Activated T-cell treated with anti-CD3 and anti-CD28 coated beads, Interleukin-2, amount 50 U/mL, for 24 hours (primary cell): Measurements from ENCODE around the gene KRTAP12-1.

Experiments used
- DNase-seq: peaks from one replicate; pipeline ENCODE4 v3.0.0-alpha.2; 2020
- H3K27ac Mint-ChIP-seq: 2 replicates; pipeline ENCODE4 v1.8.0; 2020; ENCODE audit warnings: mild to moderate bottlenecking, mixed read lengths
- H3K27me3 Mint-ChIP-seq: 2 replicates; pipeline ENCODE4 v1.8.0; 2020; ENCODE audit warnings: mixed read lengths
- H3K36me3 Mint-ChIP-seq: 2 replicates; pipeline ENCODE4 v1.8.0; 2020; ENCODE audit warnings: low read depth, mixed read lengths
- H3K4me1 Mint-ChIP-seq: 2 replicates; pipeline ENCODE4 v1.8.0; 2020; ENCODE audit warnings: low read depth, mixed read lengths
- H3K4me3 Mint-ChIP-seq: 2 replicates; pipeline ENCODE4 v1.8.0; 2020; ENCODE audit warnings: mild to moderate bottlenecking, moderate library complexity, mixed read lengths
- H3K9me3 Mint-ChIP-seq: 2 replicates; pipeline ENCODE4 v1.8.0; 2020; ENCODE audit warnings: mixed read lengths

Gene KRTAP12-1

DNA sequence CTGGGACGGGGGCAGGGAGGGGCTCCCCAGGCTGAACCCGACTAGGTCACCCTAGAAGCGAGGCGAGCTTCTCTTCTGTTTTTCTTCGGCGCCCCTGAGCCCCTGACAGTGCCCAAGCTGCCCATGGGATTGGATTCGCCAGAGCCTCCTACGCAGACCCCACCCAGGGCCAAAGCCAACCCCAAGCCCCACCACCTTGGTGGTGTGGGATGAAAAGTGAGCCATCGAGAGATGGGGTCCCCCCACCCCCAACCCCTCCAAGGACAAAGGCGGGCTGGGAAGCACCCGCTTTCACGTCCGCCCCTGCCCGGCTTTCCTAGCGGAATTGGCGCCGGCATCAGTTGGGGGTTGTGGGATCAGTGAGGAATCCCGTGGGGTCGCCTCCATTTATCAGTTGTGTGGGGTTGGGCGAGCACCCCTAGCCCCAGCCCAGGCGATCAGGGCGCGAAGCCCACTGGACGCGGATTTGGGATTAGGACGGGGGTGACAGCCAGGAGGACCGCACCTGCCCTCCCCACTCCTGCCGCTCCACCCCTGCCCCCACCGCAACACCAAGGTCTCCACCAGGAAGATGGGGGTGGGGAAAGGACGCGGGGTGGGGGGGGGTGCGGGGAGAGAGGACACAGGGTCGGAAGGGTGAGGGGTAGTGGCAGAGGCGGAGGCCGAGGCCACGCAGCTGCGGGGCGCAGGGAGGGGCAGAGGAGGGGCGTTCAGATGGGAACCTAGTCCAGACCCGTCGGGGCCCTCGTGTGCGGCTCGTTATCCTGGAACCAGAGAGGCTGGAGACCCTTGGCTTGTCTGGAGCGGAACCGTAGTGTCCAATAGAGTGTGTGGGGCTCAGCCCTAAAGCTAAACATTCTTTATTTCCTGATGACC lies 25.0 kb upstream of the KRTAP12-1 start:
- H3K27ac Mint-ChIP-seq = no peak overlapping the region
- no peak overlapping the region for H3K4me3 Mint-ChIP-seq
- H3K27me3 Mint-ChIP-seq = peaks cover 92% of the 10 kb centered on the region
- H3K36me3 Mint-ChIP-seq = peaks cover 6% of the 10 kb centered on the region
- no peak for DNase-seq
- peaks cover 10% of the 10 kb centered on the region for H3K9me3 Mint-ChIP-seq
- H3K4me1 Mint-ChIP-seq = peaks cover 32% of the 10 kb centered on the region

DNA sequence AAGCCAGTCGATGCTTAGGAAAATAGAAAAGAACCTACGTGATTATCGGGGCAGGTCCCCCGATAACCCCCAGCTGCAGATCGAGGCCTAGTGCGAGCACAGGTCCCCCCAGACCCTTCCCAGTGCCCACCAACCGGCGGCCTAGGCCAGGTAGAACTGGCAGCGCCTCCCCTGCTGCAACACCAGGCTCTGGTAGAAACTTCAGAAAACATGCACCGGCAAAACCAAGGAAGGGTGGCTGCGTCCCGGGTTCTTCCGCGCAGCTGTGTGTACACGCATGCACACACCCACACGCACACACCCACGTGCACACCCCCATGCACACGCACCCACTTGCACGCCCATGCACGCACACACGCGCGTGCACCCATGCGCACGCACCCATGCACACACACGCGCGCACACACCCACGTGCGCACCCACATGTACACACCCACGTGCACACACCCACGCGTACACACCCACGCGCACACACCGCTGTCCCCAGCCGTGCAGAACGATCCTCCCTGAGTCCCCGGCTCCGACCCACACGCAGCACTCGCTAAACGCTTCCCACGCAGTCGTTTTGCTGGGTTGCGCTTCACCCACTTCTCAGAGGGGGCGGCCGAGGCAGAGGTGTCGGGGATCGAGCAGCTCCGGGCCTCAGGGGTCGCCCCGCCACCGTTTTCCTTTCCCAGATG lies 24.2 kb upstream of the KRTAP12-1 start:
- DNase-seq = no peak
- Mint-ChIP-seq H3K4me1 (peaks cover 28% of the 10 kb centered on the region), H3K9me3 (peaks cover 10% of the 10 kb centered on the region), H3K27ac (no peak overlapping the region), H3K36me3 (peaks cover 6% of the 10 kb centered on the region), H3K27me3 (peaks cover 94% of the 10 kb centered on the region), H3K4me3 (no peak overlapping the region)

- peaks cover 14% of the 10 kb centered on the region for H3K4me1 Mint-ChIP-seq
- no peak for DNase-seq
- no peak overlapping the region for H3K27ac Mint-ChIP-seq
- peaks cover 10% of the 10 kb centered on the region for H3K9me3 Mint-ChIP-seq
- H3K4me3 Mint-ChIP-seq = no peak overlapping the region
- peaks cover 93% of the 10 kb centered on the region for H3K27me3 Mint-ChIP-seq
- H3K36me3 Mint-ChIP-seq = peaks cover 6% of the 10 kb centered on the region
Observed at GRCh38 chr21:44704636-44705001, 22.7 kb upstream of the KRTAP12-1 start.

DNA sequence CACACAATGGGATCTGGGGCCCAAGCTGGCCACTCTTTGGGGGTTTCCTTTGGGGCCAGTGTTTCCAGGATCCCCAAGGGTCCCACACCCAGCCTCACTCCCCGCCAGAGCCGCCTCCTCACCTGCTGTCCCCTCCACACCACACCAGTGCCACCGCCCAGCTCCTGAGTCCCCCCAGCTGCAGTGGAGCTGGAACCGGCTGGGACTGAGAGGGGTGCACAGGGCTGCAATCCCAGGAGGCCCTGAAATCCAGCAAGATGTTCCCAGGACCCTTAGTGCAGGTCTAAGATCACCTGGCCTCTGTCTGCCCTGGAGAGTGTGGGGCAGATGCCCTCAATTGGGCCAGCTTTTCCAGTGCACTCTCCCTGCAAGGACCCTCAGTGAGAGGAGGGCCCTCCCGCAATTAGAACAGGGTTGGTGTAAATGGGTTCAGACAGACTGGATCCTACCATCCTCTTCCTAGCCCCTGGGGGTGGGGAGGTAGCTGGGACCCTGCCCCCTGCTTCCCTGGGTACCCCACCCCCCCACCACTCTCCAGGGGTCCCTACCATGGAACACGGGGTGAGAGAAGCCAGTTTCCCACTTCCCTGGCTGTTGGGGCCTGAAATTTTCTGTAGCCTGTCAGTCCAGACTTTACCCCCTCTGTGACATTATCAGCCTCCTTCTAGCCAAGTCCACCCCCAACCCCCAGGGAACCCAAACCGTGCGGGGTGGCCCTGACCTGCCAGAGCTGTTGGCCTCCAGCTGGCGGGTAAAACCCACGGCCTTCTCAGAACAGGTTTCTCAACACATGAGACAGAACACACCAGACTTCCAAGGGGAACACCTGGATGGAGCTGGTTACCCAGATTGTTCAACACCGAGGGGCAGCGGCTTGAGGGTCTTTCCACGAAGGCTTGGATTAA lies 22.0 kb upstream of the KRTAP12-1 start:
- Mint-ChIP-seq H3K4me1 (peaks cover 8% of the 10 kb centered on the region), H3K4me3 (no peak overlapping the region), H3K36me3 (peaks cover 6% of the 10 kb centered on the region), H3K27me3 (peaks cover 91% of the 10 kb centered on the region), H3K9me3 (peaks cover 10% of the 10 kb centered on the region), H3K27ac (no peak overlapping the region)
- no peak for DNase-seq

- no peak overlapping the region for H3K4me3 Mint-ChIP-seq
- no peak overlapping the region for H3K27ac Mint-ChIP-seq
- H3K36me3 Mint-ChIP-seq = peaks cover 6% of the 10 kb centered on the region
- peaks cover 4% of the 10 kb centered on the region for H3K4me1 Mint-ChIP-seq
- peaks cover 10% of the 10 kb centered on the region for H3K9me3 Mint-ChIP-seq
- H3K27me3 Mint-ChIP-seq = peaks cover 90% of the 10 kb centered on the region
- DNase-seq = no peak
Observed at GRCh38 chr21:44702973-44703730, 21.2 kb upstream of the KRTAP12-1 start.

- H3K27me3 Mint-ChIP-seq = peaks cover 90% of the 10 kb centered on the region
- H3K27ac Mint-ChIP-seq = no peak overlapping the region
- H3K9me3 Mint-ChIP-seq = peaks cover 10% of the 10 kb centered on the region
- H3K36me3 Mint-ChIP-seq = peaks cover 6% of the 10 kb centered on the region
- H3K4me3 Mint-ChIP-seq = no peak overlapping the region
- no peak for DNase-seq
- peaks cover 4% of the 10 kb centered on the region for H3K4me1 Mint-ChIP-seq
Observed at GRCh38 chr21:44702111-44702972, 20.4 kb upstream of the KRTAP12-1 start.

GRCh38 chr21:44701541-44701940 lies 19.6 kb upstream of the KRTAP12-1 start:
- no peak for DNase-seq
- H3K9me3 Mint-ChIP-seq = peaks cover 10% of the 10 kb centered on the region
- H3K27ac Mint-ChIP-seq = no peak overlapping the region

DNA sequence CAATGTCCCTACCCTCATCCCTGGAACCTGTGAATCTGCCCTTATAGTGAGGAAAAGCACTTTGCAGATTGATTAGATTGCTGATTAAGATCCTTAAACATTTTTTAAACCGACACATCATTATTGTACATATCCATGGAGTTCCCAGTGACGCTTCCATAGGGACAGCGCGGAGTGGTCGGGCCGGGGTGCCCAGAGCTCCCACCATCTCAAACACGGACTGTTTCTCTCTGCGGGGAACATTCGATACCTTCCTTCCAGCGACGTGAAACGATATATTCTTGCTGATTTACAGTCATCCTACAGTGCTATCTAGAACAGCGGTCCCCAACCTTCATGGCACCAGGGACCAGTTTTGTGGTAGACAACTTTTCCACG lies 19.0 kb upstream of the KRTAP12-1 start:
- Mint-ChIP-seq H3K27ac (no peak overlapping the region), H3K4me1 (no peaks in the 10 kb centered on the region), H3K27me3 (peaks cover 84% of the 10 kb centered on the region), H3K9me3 (peaks cover 8% of the 10 kb centered on the region), H3K36me3 (peaks cover 4% of the 10 kb centered on the region), H3K4me3 (no peak overlapping the region)
- DNase-seq = no peak

More at GRCh38 chr21:44701541-44701940, 19.6 kb upstream of the KRTAP12-1 start:
- Mint-ChIP-seq H3K4me1 (peaks cover 4% of the 10 kb centered on the region), H3K36me3 (peaks cover 6% of the 10 kb centered on the region), H3K4me3 (no peak overlapping the region), H3K27me3 (peaks cover 90% of the 10 kb centered on the region)

DNA sequence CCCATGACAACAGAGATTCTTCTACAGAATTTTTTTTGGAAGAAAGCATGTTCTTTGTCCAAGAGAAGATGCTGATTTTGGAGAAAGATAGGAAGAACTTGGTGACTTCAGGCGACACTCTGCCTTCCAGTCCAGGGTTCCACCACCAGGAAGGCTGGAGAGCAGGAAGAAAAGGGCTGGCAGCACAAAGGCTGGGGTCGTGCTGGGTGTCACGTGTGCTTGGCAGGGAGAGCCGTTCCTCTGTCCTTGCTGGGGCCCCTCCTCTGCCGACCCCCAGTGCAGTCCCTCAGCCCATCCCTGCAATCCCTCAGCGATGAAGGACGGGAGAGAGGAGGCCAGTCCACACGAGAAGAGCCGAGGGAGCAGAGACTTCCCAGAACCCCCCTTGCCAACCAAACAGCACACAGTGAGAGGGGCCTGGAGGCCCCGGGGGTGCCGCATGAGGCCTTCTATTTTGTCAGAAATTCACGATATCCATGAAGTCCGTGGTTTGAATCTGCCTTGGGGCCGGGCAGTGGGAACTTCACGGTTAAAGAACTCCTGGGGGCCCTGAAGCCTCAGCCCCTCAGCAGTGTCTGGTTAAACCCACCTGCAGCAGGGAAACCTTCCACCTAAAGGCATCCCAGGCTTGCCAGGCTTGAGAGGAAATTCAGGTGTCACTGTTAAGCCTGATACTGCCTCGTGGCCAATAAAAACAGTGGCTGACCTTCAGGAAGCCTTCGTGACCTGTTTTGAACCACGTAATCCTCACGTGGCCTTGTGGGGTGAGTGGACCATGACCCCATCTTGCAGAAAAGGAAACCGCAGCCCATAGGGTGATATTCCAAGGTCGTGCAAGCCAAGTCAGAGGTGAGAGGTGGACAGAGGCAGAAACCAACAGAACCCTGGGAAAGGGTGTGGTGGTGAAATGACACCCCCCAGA lies 18.4 kb upstream of the KRTAP12-1 start:
- no peak for DNase-seq
- no peak overlapping the region for H3K27ac Mint-ChIP-seq
- no peaks in the 10 kb centered on the region for H3K4me1 Mint-ChIP-seq
- peaks cover 3% of the 10 kb centered on the region for H3K9me3 Mint-ChIP-seq
- peaks cover 79% of the 10 kb centered on the region for H3K27me3 Mint-ChIP-seq
- no peaks in the 10 kb centered on the region for H3K36me3 Mint-ChIP-seq
- H3K4me3 Mint-ChIP-seq = no peak overlapping the region

- H3K27me3 Mint-ChIP-seq = peaks cover 71% of the 10 kb centered on the region
- no peaks in the 10 kb centered on the region for H3K9me3 Mint-ChIP-seq
- no peaks in the 10 kb centered on the region for H3K36me3 Mint-ChIP-seq
- no peak overlapping the region for H3K4me3 Mint-ChIP-seq
- peaks cover 1% of the 10 kb centered on the region for H3K4me1 Mint-ChIP-seq
- no peak for DNase-seq
- no peak overlapping the region for H3K27ac Mint-ChIP-seq
Observed at GRCh38 chr21:44699502-44700001, 17.6 kb upstream of the KRTAP12-1 start.

- no peak overlapping the region for H3K27ac Mint-ChIP-seq
- DNase-seq = no peak
- no peaks in the 10 kb centered on the region for H3K36me3 Mint-ChIP-seq
- peaks cover 3% of the 10 kb centered on the region for H3K9me3 Mint-ChIP-seq
- H3K4me1 Mint-ChIP-seq = peaks cover 4% of the 10 kb centered on the region
- H3K27me3 Mint-ChIP-seq = peaks cover 57% of the 10 kb centered on the region
- H3K4me3 Mint-ChIP-seq = no peak overlapping the region
Observed at GRCh38 chr21:44697811-44698734, 16.1 kb upstream of the KRTAP12-1 start.
